Neutrophil (primary cell): ENCODE measurements around the gene PRKACB.

Experiments used
- H3K27ac ChIP-seq: fragments of 200-600 bp; sonication (generic); 2 replicates; pipeline ENCODE4 v1.5.1; 2016; ENCODE audit warnings: mild to moderate bottlenecking, moderate library complexity
- H3K27me3 ChIP-seq: fragments of 200-600 bp; sonication (generic); 2 replicates; pipeline ENCODE4 v1.6.0; 2016; ENCODE audit warnings: mild to moderate bottlenecking
- H3K36me3 ChIP-seq: fragments of 200-600 bp; sonication (generic); 2 replicates; pipeline ENCODE4 v1.5.1; 2017
- H3K4me1 ChIP-seq, 2 experiments: fragments of 200-600 bp in 1 of 2; sonication (generic) in 1 of 2; 1 replicate in 1 of 2; 2 replicates in 1 of 2; pipeline versions ENCODE4 v1.5.1 to v1.6.1; 2013 to 2016; ENCODE audit warnings: low read depth in 1 of 2, low read length in 1 of 2, mild to moderate bottlenecking in 1 of 2, moderate library complexity in 1 of 2; ENCODE audit not compliant: control insufficient read depth in 1 of 2, insufficient read depth in 1 of 2
- H3K4me3 ChIP-seq, 2 experiments: fragments of 200-600 bp in 1 of 2; sonication (generic) in 1 of 2; 1 replicate in 1 of 2; 2 replicates in 1 of 2; pipeline ENCODE4 v1.5.1; 2013 to 2016; ENCODE audit warnings: low read depth in 1 of 2, low read length in 1 of 2, mild to moderate bottlenecking in 1 of 2, moderate library complexity in 1 of 2
- H3K9me3 ChIP-seq: fragments of 200-600 bp; sonication (generic); 2 replicates; pipeline ENCODE4 v1.5.1; 2016
- CTCF ChIP-seq: fragments of 200-600 bp; sonication (generic); IDR thresholded peaks from 2 replicates; pipeline ENCODE4 v1.5.1; 2016; ENCODE audit warnings: antibody characterized with exemption

Gene PRKACB

GRCh38 chr1:84164567-84165021, 20.5 kb downstream of the PRKACB start:
- H3K9me3 ChIP-seq: no peaks in the 10 kb centered on the region
- no peaks in the 10 kb centered on the region for H3K36me3 ChIP-seq
- H3K4me3 ChIP-seq: no peak overlapping the region
- no peak for TF ChIP-seq CTCF
- no peak overlapping the region for H3K27ac ChIP-seq
- H3K4me1 ChIP-seq: peaks cover 0 to 6% of the 10 kb centered on the region in 2 experiments
- no peaks in the 10 kb centered on the region for H3K27me3 ChIP-seq

- H3K4me1 ChIP-seq: no peaks in the 10 kb centered on the region
- no peaks in the 10 kb centered on the region for H3K9me3 ChIP-seq
- no peak for TF ChIP-seq CTCF
- no peaks in the 10 kb centered on the region for H3K27me3 ChIP-seq
- H3K4me3 ChIP-seq: no peak overlapping the region
- no peak overlapping the region for H3K27ac ChIP-seq
- H3K36me3 ChIP-seq: no peaks in the 10 kb centered on the region
Observed at GRCh38 chr1:84165601-84166000, 21.5 kb downstream of the PRKACB start.

GRCh38 chr1:84166797-84167196, 22.7 kb downstream of the PRKACB start:
- no peaks in the 10 kb centered on the region for H3K4me1 ChIP-seq

GRCh38 chr1:84168783-84169182, 24.7 kb downstream of the PRKACB start:
- H3K27me3 ChIP-seq: no peaks in the 10 kb centered on the region
- no peak for TF ChIP-seq CTCF
- H3K36me3 ChIP-seq: no peaks in the 10 kb centered on the region
- no peaks in the 10 kb centered on the region for H3K9me3 ChIP-seq
- H3K4me3 ChIP-seq: no peak overlapping the region
- no peak overlapping the region for H3K27ac ChIP-seq
- no peaks in the 10 kb centered on the region for H3K4me1 ChIP-seq

More at GRCh38 chr1:84166797-84167196, 22.7 kb downstream of the PRKACB start:
- Histone ChIP-seq H3K9me3 (no peaks in the 10 kb centered on the region), H3K27me3 (no peaks in the 10 kb centered on the region), H3K4me3 (no peak overlapping the region), H3K27ac (no peak overlapping the region), H3K36me3 (no peaks in the 10 kb centered on the region)
- TF ChIP-seq CTCF: no peak

- Histone ChIP-seq H3K4me3 (no peak overlapping the region), H3K9me3 (no peaks in the 10 kb centered on the region), H3K36me3 (no peaks in the 10 kb centered on the region), H3K4me1 (no peaks in the 10 kb centered on the region), H3K27ac (no peak overlapping the region), H3K27me3 (no peaks in the 10 kb centered on the region)
- TF ChIP-seq CTCF: no peak
Observed at GRCh38 chr1:84170171-84170570, 26.1 kb downstream of the PRKACB start.

- TF ChIP-seq CTCF: no peak
- Histone ChIP-seq H3K27me3 (no peaks in the 10 kb centered on the region), H3K27ac (no peak overlapping the region), H3K9me3 (no peaks in the 10 kb centered on the region), H3K36me3 (no peaks in the 10 kb centered on the region), H3K4me1 (no peaks in the 10 kb centered on the region), H3K4me3 (no peak overlapping the region)
Observed at GRCh38 chr1:84171481-84171880, 27.4 kb downstream of the PRKACB start.
